Measurements from ENCODE around the gene PRR35.

Gene PRR35

GRCh38 chr16:565419-566330 is 5.5 kb downstream of the PRR35 start:
- DNase-seq, result no peak

DNA sequence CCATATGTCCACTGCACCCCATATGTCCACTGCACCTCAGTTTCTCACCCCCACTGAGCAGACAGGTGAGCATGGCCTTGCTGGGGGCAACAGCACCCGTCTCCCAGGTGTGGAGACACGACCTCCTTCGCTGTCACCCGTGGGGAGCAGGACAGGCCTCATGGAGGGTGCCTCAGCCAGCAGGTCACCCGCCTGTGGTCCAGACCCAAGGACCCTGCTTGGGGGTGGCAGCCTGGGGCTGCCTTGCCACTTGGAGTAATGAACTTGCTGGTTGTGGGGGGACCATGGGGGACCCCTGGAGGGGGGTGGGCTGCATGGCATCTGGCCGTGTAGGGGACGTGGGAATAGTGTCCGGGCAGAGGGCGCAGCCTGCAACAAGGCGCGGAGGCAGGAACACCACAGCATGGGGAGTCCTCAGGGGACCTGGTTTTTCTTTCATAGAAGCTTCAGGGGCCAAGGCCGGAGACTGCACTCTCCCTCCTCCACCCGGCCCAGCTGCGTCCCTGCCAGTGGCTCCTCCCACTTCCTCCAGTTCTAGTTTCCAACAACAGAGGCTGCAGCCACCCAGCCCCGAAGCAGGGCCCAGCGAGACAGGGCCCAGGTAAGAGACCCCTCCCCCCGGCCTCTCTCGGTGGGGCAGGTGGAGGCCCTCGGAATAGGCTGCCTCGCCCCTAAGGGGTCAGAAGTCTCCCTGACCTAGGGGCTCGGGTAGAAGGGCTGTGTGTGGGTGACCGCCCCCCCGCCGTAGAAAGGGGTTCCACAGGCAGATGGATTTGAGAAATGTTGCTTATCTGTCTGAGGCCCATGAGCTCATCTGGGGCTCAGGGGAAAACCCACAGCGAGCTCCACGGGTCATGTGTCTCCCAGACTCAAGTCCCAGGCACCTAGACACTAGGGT is 6.5 kb downstream of the PRR35 start, which contains the start of gene NHLRC4:
NHLRC4 (plus strand) TSS at position 531 of the 898 bp plus-strand sequence. CDS start 1,043 bp downstream, outside the sequence.
- DNase-seq, result no peak

GRCh38 chr16:567373-568256 is 7.4 kb downstream of the PRR35 start:
- DNase-seq, result no peak

- DNase-seq, result no peak
These were observed 8.4 kb downstream of the PRR35 start for GRCh38 chr16:568401-569258.

DNA sequence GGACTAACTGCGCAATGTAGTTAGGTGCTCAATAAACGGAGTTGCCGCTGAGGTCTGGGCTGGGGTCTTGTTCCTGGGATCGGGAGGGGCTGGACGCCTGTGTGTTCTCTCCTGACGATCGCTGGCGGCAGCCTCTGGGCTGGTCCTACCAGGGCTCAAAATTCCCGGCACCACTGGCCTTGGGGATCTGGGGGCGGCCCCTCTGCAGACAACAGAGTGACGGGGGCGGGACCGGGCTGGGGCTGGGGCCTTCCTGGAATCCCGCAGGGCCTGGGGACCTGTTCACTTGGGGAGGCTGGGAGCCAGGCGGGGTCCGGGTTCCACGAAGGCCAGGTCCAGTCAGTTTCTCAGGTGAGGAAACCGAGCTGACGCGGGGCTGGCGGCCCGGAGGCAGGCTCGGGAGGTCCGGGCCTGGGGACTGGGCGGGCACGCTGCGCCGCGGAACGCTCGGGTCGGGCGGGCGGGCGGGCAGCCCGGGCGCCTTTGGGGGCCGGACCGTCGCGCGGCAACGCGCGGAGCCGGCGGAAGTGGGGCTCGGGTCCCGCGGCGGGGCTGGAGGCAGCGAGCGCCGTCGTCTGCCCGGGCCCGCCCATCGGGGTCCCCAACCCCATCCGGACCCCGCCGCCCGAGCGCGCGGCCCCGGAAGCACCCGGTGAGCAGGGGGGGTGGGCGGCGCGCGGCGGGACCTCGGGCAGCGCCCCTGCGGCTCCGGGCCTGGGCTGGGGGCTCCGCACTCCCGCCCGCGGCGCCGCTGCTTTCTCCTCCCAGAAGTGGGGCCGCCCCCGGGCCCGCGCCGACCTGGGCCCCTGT is 9.5 kb downstream of the PRR35 start, which contains the start of gene PIGQ:
PIGQ (plus strand) TSS at position 524 of the 810 bp plus-strand sequence. CDS start 4,107 bp downstream, outside the sequence.
- peak; percentile 67 for DNase-seq

GRCh38 chr16:572865-573650 is 12.9 kb downstream of the PRR35 start:
- DNase-seq, result no peak

GRCh38 chr16:574021-574760 is 14.0 kb downstream of the PRR35 start:
- DNase-seq, result no peak

- DNase-seq, result no peak
These were observed 15.4 kb downstream of the PRR35 start for GRCh38 chr16:575354-576196.

DNA sequence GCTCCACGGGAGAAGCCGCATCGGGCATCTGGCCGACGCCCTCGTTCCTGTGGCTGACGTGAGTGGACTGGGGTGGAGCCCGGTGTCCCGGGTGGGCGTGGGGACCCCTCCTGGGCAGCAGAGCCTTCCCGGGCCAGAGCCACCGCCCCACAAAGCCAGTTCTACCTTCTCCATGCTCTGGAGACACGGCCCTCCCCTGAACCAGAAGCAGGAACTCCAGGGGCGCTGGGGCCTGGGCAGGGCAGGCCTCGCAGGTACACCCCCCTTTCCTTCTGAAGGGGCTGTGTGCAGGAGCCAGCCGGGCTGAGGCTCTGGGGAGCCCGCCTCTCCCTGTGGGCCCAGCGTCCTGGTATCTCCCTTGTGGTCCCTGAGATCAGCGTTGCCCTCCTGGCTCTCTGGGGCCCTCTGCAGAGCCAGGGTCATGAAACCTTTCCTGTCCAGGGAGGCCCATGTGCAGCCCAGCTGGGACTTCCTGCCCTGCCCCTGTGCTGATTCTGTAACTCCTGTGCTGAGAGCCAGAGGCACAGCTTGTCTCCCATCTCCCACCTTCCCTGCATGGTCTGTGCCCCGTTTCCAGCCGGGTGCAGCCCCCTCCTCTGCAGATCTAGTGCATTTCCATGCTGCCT is 16.1 kb downstream of the PRR35 start:
- DNase-seq, result no peak

DNA sequence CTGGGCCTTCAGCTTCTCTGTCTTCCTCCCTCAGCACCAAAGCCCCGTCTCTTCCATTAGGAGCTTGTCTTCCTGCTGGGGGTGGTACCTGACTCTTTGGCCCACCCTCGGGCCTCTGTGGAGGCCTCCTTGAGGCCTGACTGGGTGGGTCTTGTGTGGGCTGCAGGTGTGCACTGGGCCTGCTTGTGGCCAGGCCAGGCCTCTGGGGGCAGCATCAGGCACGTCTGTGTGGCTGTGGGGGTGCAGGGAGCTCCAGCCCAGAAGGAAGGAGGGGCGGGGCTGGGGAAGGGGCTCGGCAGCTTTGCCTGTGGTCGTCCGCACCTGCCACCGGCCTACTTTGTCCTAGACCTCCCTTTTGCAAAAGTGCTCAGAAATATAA is 16.6 kb downstream of the PRR35 start:
- DNase-seq, result no peak

GRCh38 chr16:577796-578195 is 17.6 kb downstream of the PRR35 start:
- no peak for DNase-seq

- no peak for DNase-seq
These were observed 18.2 kb downstream of the PRR35 start for GRCh38 chr16:578232-578869.

DNA sequence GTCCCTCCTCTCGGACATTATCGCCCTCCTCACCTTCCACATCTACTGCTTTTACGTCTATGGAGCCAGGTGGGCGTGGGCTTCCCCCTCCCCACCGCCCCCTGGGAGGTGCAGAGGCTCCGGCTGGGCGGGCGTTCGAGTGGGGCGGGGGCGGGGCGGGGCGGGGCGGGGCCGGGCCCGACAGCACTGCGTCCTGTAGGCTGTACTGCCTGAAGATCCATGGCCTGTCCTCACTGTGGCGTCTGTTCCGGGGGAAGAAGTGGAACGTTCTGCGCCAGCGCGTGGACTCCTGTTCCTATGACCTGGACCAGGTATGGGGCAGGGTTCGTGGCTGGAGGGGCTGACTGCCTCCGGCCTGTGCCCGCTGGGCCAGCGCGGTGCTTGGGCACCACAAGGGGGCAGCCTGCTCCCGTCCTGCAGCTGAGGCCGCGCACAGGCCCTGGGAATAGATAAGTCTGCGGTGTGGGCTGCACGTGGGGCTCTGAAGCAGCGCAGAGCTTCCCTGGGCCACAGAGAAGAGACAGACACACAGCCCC is 18.7 kb downstream of the PRR35 start:
- peak; percentile 65 for DNase-seq

- DNase-seq, result no peak
These were observed 20.1 kb downstream of the PRR35 start for GRCh38 chr16:580141-580945.

- DNase-seq, result no peak
These were observed 20.8 kb downstream of the PRR35 start for GRCh38 chr16:580946-581498.

Data from fibroblast of skin of scalp (primary cell).